Measurements from ENCODE around the gene RAP1GAP. TPM values are rescaled to one million over a fixed set of nuclear protein-coding genes. Genes with fewer than 3 reads are reported as not detected.
A peak's percentile ranks its signal among the peaks of the same experiment; 100 is the strongest.

Gene RAP1GAP
- polyA plus RNA-seq, 1 donor from 2014 or later, result 9.8 TPM

DNA sequence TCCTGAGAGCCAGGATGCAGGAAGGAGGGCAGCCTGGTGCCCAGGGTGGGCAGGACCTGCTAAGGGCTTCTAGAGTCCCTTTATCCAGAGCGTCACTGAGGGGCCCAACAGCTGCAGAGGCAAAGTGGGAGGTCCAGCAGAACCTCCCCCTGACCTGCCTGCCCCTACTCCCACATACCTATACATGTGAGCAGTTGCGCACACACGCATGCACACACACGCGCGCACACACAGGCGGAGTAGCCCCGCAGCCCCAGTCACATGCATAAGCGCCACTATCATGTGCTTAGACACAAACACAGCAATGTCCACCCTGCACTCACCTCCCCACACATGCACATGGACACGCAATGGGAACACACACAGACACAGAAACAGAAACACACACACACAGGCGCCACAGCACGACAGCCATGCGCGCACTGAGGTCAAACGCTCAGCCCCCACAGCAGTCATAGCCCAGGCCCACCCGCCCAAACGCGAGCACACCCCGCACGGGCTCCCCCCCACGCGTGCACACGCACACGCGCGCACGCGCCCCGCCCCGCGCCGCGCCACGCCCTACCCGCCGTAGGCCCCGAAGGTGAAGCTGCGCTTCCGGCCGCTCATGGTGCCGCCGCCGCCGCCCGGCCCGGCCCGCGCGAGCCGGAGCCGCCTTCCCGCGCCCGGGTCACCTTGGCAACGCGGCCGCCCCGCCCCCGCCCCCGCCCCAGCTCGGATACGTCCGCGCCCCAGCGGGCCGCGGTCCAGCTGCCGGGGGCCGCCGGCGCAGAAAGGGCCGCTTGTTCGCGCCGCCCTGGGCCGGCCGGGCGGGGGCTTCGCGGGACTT lies 17.7 kb downstream of the RAP1GAP start:
- peak overlapping the region; percentile 36 for H2AFZ ChIP-seq (ENCODE audit: low read depth, low read length)
- TF ChIP-seq MXI1 (conservative IDR thresholded peaks at IDR 0.05; ENCODE audit: poor library complexity, severe bottlenecking), result peak; percentile 60
- TF ChIP-seq, protein P1, sequence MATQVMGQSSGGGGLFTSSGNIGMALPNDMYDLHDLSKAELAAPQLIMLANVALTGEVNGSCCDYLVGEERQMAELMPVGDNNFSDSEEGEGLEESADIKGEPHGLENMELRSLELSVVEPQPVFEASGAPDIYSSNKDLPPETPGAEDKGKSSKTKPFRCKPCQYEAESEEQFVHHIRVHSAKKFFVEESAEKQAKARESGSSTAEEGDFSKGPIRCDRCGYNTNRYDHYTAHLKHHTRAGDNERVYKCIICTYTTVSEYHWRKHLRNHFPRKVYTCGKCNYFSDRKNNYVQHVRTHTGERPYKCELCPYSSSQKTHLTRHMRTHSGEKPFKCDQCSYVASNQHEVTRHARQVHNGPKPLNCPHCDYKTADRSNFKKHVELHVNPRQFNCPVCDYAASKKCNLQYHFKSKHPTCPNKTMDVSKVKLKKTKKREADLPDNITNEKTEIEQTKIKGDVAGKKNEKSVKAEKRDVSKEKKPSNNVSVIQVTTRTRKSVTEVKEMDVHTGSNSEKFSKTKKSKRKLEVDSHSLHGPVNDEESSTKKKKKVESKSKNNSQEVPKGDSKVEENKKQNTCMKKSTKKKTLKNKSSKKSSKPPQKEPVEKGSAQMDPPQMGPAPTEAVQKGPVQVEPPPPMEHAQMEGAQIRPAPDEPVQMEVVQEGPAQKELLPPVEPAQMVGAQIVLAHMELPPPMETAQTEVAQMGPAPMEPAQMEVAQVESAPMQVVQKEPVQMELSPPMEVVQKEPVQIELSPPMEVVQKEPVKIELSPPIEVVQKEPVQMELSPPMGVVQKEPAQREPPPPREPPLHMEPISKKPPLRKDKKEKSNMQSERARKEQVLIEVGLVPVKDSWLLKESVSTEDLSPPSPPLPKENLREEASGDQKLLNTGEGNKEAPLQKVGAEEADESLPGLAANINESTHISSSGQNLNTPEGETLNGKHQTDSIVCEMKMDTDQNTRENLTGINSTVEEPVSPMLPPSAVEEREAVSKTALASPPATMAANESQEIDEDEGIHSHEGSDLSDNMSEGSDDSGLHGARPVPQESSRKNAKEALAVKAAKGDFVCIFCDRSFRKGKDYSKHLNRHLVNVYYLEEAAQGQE (IDR thresholded peaks at IDR 0.05; ENCODE audit: borderline replicate concordance), result no peak
- TF ChIP-seq POLR2AphosphoS5 (IDR thresholded peaks at IDR 0.05), result peak; percentile 67
- H3F3A ChIP-seq (ENCODE audit: insufficient read depth, low read length, poor library complexity, severe bottlenecking), result no peaks in the 10 kb centered on the region
- H3K4me3 ChIP-seq (ENCODE audit: low read length), result peak overlapping the region; percentile 66
- no peak overlapping the region for H3K27ac ChIP-seq (ENCODE audit: low read length)
- H3K27me3 ChIP-seq (ENCODE audit: insufficient read depth, low read depth, low read length), result peaks cover 4% of the 10 kb centered on the region
- H3K9me3 ChIP-seq (ENCODE audit: low read length), result no peaks in the 10 kb centered on the region
- H3K79me2 ChIP-seq (replicated peaks; ENCODE audit: insufficient read depth, low read length), result no peaks in the 10 kb centered on the region
- peak overlapping the region; percentile 64 for H3K9ac ChIP-seq (ENCODE audit: low read length)
- H4K20me1 ChIP-seq (ENCODE audit: insufficient read depth), result no peaks in the 10 kb centered on the region
- no peaks in the 10 kb centered on the region for H3K9me2 ChIP-seq (ENCODE audit: insufficient read depth, low read length)
- H3K4me2 ChIP-seq (ENCODE audit: low read length), result peak overlapping the region; percentile 51
- H3K36me3 ChIP-seq (ENCODE audit: insufficient read depth, low read length), result no peaks in the 10 kb centered on the region

GRCh38 chr1:21650400-21650799 lies 18.8 kb downstream of the RAP1GAP start:
- H4K20me1 ChIP-seq (ENCODE audit: insufficient read depth), result no peaks in the 10 kb centered on the region
- no peaks in the 10 kb centered on the region for H3K9me3 ChIP-seq (ENCODE audit: low read length)
- H3K9me2 ChIP-seq (ENCODE audit: insufficient read depth, low read length), result no peaks in the 10 kb centered on the region
- H2AFZ ChIP-seq (ENCODE audit: low read depth, low read length), result no peak overlapping the region
- peaks cover 4% of the 10 kb centered on the region for H3K27me3 ChIP-seq (ENCODE audit: insufficient read depth, low read depth, low read length)
- no peaks in the 10 kb centered on the region for H3K79me2 ChIP-seq (replicated peaks; ENCODE audit: insufficient read depth, low read length)
- H3F3A ChIP-seq (ENCODE audit: insufficient read depth, low read length, poor library complexity, severe bottlenecking), result no peaks in the 10 kb centered on the region
- H3K4me3 ChIP-seq (ENCODE audit: low read length), result no peak overlapping the region
- no peak for TF ChIP-seq POLR2AphosphoS5 (IDR thresholded peaks at IDR 0.05)
- no peak for TF ChIP-seq RAD21 (conservative IDR thresholded peaks at IDR 0.05)
- TF ChIP-seq, protein P2, sequence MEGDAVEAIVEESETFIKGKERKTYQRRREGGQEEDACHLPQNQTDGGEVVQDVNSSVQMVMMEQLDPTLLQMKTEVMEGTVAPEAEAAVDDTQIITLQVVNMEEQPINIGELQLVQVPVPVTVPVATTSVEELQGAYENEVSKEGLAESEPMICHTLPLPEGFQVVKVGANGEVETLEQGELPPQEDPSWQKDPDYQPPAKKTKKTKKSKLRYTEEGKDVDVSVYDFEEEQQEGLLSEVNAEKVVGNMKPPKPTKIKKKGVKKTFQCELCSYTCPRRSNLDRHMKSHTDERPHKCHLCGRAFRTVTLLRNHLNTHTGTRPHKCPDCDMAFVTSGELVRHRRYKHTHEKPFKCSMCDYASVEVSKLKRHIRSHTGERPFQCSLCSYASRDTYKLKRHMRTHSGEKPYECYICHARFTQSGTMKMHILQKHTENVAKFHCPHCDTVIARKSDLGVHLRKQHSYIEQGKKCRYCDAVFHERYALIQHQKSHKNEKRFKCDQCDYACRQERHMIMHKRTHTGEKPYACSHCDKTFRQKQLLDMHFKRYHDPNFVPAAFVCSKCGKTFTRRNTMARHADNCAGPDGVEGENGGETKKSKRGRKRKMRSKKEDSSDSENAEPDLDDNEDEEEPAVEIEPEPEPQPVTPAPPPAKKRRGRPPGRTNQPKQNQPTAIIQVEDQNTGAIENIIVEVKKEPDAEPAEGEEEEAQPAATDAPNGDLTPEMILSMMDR (IDR thresholded peaks at IDR 0.05; ENCODE audit: poor library complexity, severe bottlenecking), result no peak
- TF ChIP-seq EP300 (conservative IDR thresholded peaks at IDR 0.05; ENCODE audit: poor library complexity, severe bottlenecking), result no peak
- TF ChIP-seq EZH2 (IDR thresholded peaks at IDR 0.05; ENCODE audit: borderline replicate concordance, insufficient read depth, low read length, poor library complexity, severe bottlenecking), result no peak
- TF ChIP-seq SMC3 (conservative IDR thresholded peaks at IDR 0.05; ENCODE audit: poor library complexity), result no peak
- TF ChIP-seq, protein P1 (IDR thresholded peaks at IDR 0.05; ENCODE audit: borderline replicate concordance), result no peak
- no peak overlapping the region for H3K27ac ChIP-seq (ENCODE audit: low read length)
- no peaks in the 10 kb centered on the region for H3K36me3 ChIP-seq (ENCODE audit: insufficient read depth, low read length)
- no peak overlapping the region for H3K4me2 ChIP-seq (ENCODE audit: low read length)
- no peak overlapping the region for H3K9ac ChIP-seq (ENCODE audit: low read length)

All from neural cell (in vitro differentiated cells).